ENCODE results near the gene RNF115.
"Not testable (repeated sequence)": the region's sequence is repeated elsewhere in the genome, so short reads cannot be mapped to it uniquely, and the experiment has no call there.

The RNF115 gene

DNA sequence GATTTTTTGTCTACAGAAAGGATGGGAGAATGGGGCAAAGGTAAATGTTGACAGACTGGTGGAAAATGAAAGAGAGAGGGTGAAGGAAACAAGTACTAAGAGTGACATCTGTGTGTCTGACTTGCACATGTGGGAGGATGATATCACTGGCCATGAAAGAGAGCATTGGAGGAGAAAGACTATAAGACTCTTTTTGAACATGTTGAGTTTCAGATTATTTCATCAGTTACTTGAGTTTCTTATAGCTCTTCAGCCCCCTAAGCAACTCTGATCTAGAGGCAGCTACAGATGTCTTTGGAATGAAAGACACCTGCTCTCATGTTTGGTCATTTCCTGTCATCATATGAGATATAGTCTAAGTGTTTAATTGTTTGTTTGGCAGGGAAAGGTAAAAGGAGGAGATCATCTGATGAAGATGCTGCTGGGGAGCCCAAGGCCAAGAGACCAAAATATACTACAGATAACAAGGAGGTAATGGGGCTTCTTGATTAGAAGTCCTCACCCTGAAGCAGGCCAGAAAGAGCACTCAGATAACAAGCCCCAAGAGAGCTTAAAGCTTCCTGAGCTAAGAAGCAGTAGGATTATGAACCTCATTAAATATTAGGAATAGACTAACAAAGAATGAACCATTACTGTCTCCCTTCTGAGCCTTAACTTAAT is 4.6 kb upstream of the RNF115 start:
- intact Hi-C loops (cut with DNase I) = no loop called here
- DNase-seq = no peak

DNA sequence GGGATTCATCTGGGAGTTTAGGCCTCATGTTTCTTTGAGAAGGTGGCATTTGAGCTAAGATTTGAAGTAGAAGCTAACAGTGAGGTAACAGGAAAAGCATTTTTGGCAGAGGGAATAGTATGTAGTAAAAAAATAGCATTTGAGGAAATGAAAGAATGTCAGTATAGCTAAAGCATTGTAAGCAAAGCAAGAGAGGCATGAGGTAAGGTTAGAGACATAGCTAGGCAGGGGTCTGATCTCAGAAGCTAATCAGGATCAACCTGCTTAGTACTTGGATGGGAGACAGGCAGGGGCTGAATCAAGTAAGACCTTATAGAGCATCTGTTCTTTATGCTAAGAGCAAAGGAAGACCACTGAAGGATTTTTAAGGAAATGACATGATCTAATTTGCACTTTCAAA is 4.1 kb upstream of the RNF115 start:
- intact Hi-C loops (cut with DNase I) = no loop called here
- no peak for DNase-seq

DNA sequence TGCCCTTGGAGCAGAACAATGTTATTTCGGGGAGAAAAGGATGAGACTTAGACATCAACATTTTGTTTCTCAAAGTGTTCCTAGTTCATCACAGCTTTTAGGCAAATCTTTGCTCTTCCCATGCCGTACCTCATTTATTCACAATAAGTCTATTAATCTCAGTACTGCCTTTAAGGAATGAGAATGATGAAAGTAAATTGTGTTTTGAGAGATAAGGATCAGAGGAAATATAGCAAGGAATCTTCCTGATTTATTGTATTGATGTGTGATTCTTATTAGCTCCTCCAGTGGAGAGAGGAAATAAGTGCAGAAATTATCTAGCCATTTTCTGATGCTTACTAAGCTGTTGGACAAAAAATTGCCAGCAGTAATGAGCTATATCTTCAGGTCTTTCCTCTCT is 2.1 kb upstream of the RNF115 start:
- no peak for DNase-seq
- intact Hi-C loops (cut with DNase I) = no loop called here

DNA sequence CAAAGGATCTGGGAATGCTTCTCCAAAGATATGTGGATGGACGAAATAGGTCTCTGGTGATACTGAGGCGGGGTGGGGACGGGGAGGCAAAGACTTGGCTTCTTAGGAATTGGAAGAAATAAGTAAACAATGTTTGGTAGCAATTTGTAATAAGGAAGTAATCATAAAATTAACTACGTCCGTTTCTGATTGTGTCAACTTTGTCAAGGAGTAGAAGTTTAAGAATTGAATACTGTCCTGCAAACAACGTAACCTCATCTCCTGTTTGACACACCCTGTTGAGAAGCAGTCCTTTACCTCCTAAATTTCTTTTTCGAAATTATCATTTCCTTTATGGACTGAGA is 576 bp upstream of the RNF115 start:
- DNase-seq = no peak
- intact Hi-C loops (cut with DNase I) = no loop called here

GRCh38 chr1:145822779-145823331 is 1.0 kb downstream of the RNF115 start:
- DNase-seq; intact Hi-C loops (cut with DNase I): not testable (repeated sequence)

DNA sequence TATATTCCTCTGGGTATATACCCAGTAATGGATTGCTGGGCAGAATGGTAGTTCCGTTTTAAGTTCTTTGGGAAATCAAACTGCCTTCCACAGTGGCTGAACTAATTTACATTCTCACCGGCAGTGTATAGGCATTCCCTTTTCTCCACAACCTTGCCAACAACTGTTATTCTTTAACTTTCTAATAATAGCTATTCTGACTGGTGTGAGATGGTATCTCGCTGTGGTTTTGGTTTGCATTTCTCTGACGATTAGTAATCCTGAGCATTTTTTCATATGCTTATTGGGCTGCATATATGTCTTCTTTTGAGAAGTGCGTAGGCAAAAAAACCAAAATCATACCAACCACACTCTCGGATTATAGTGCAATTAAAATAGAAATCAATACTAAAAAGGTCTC is 5.8 kb downstream of the RNF115 start:
- intact Hi-C loops (cut with DNase I); DNase-seq: not testable (repeated sequence)

GRCh38 chr1:145812977-145813810 is 10.7 kb downstream of the RNF115 start:
- intact Hi-C loops (cut with DNase I); DNase-seq: not testable (repeated sequence)

DNA sequence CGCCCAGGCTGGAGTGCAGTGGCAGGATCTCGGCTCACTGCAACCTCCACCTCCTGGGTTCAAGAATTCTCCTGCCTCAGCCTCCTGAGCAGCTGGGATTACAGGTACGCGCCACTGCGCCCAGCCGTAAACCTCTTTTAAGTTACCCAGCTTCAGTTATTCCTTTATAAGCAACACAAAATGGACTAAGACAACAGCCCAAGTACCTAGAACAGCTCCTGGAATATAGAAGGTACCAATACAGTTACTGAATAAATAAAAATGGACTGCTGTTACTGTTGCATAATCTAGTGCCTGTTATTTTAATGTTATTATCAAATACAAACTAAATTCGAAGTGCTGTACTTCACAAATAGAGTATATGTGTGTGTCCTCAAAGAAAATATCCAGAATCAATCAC is 17.1 kb downstream of the RNF115 start:
- DNase-seq = no peak
- intact Hi-C loops (cut with DNase I) = no loop called here

GRCh38 chr1:145806408-145806807 is 17.5 kb downstream of the RNF115 start:
- intact Hi-C loops (cut with DNase I) = no loop called here
- DNase-seq = no peak

- DNase-seq = no peak
- intact Hi-C loops (cut with DNase I) = no loop called here
Observed at GRCh38 chr1:145805057-145805456, 18.8 kb downstream of the RNF115 start.

DNA sequence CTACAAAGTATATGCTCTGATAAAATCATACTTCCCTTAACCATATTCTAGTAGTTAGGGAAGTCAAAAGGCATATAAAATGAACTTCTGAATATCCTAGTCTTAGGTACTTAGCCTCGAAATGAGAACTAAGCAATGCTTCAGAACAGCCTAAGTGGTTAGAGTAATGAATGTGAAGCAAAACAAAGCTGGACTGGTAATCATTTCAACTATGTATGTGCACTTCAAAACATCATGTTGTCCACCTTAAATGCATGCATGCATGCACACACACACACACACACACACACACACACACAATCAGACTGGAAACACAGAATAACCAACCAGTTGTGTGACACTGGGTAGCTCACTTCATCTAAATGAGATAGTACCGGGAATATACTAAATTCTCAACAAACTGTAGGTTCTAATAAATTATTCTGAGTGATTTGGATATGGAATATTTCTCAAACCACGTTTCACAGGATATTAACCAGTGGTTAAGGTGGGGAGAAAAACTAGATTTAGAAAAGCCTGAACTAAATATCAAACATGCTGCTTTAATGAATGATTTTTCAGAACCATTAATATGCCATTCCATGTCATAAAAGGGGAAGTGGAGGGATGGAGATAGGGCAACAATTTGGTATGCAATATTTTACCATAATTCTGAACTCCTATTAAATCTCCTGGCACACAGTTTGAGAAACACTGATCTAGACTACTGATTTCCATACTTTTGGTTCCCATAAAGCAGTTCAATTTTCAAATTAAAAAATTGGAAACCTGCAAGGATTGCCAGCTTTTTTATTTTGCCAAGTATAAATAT is 19.5 kb downstream of the RNF115 start:
- DNase-seq = no peak
- intact Hi-C loops (cut with DNase I) = no loop called here

GRCh38 chr1:145799806-145800205 is 24.1 kb downstream of the RNF115 start:
- no peak for DNase-seq
- intact Hi-C loops (cut with DNase I) = no loop called here

DNA sequence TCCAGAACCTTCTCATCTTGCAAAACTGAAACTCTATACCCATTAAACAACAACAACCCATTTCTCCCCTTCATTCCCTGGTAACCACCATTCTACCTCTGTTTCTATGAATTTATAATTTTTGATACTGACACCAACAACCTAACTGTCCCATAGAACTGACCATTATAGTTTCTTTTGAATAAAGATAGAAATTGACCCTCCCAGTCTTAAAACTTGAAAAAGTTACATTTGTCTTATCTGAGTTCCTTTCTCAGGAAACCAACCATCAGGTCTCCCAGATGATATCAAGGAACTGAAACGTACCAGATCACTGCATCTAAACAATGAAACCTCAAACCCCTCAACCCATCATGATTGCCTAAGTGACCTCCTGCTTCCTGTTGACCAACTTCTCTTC is 27.1 kb downstream of the RNF115 start:
- intact Hi-C loops (cut with DNase I) = no loop called here

DNA sequence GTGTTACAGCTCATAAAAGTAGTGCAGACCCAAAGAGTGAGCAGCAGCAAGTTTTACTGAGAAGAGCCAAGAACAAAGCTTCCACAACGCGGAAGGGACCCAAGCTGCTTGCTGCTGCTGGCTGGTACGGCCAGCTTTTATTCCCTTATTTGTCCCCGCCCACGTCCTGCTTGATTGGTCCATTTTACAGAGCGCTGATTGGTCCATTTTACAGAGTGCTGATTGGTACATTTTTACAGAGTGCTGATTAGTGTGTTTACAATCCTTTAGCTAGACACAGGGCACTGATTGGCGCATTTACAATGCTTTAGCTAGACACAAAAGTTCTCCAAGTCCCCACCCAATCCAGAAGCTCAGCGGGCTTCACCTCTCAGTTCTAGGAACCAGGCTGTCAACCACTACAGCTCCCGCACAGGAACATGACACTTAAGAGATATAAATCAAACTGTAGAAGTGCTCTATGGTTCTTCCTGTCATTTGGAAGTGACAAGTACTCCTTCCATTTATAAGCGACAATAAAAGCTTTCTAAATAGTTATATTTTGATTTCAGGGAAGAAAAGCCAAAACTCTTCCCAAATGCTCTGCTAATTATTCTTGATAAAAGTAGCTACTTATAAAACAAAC is 28.5 kb downstream of the RNF115 start:
- DNase-seq = no peak
- intact Hi-C loops (cut with DNase I) = no loop called here

More for the DNA sequence above, 27.1 kb downstream of the RNF115 start:
- no peak for DNase-seq

DNA sequence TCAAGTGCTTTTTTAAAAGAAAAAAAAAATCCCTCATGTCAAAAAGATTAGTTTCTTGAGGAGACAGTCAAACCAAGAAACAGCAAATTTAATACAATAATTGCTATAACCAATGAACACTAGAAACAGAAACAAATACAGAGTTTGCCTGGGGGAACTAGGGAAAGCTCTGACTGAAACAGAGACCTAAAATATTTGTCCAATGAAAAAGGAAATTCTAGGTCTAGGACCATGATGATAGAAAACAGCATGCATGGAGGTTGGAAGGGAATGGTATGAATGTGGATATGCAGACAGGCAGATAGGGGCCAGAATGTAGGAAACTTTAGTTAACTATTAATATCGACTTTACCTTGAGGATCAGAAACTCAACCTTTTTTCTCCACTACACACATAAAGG is 31.4 kb downstream of the RNF115 start:
- no peak for DNase-seq
- intact Hi-C loops (cut with DNase I) = no loop called here

DNA sequence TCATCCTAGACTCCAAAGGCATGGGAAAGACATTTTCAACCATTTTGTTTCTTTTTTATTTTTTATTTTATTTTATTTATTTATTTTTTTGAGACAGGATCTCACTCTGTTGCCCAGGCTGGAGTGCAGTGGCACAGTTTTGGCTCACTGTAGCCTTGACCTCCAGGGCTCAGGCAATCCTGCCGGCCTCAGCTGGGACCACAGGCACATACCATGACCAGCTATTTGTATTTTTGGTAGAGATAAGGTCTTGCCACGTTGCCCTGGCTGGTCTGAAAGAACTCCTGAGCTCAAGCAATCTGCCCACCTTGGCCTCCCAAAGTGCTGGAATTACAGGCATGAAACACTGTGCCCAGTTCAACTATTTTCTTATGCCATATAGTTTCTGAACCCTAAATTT is 32.0 kb downstream of the RNF115 start:
- intact Hi-C loops (cut with DNase I); DNase-seq: not testable (repeated sequence)

GRCh38 chr1:145788580-145788979 is 35.3 kb downstream of the RNF115 start:
- intact Hi-C loops (cut with DNase I) = no loop called here
- no peak for DNase-seq

- DNase-seq = no peak
- intact Hi-C loops (cut with DNase I) = no loop called here
Observed at GRCh38 chr1:145786271-145786670, 37.6 kb downstream of the RNF115 start.

DNA sequence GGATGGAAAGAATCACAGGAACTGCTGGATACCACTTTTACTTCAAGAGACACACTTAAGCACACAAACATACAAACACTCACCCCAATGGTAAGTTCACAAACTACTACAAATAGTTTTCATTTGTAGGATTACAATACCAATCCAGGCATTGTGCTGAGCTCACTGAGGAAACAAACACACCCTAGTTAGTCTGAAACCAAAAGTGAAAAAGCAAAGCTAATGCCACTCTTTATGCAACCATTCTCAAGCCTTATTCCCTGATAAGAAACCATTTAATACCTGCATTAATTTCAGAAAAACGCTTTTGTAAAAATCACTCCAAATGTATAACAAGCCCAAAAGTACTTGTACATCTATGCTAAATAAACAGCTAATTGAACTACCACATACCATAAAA is 38.3 kb downstream of the RNF115 start:
- intact Hi-C loops (cut with DNase I) = no loop called here
- DNase-seq = no peak

- intact Hi-C loops (cut with DNase I) = no loop called here
- no peak for DNase-seq
Observed at GRCh38 chr1:145784409-145784808, 39.5 kb downstream of the RNF115 start.
